B cell (primary cell): ENCODE data around the gene FATE1. TPM values are rescaled to one million over a fixed set of nuclear protein-coding genes. Genes with fewer than 3 reads are reported as not detected.
"Not testable (repeated sequence)": the region's sequence is repeated elsewhere in the genome, so short reads cannot be mapped to it uniquely, and the experiment has no call there.

Source experiments
- ATAC-seq: fragments of 200-7000 bp; cut with Tn5 transposase; one replicate; pipeline ENCODE4 v1.10.0; 2021; ENCODE audit warnings: low read depth, mild to moderate bottlenecking, moderate number of reproducible peaks, moderate library complexity
- CTCF ChIA-PET: fragments of 350-600 bp; sonication (Branson Sonifier 250); formaldehyde crosslinking; loops from one replicate; lab custom pipeline; 2021; ENCODE audit warnings: antibody characterized with exemption, inconsistent platforms; lab: Charles Lee
- POLR2A ChIA-PET: fragments of 350-600 bp; sonication (Branson Sonifier 250); formaldehyde crosslinking; loops from one replicate; lab custom pipeline; 2021; ENCODE audit warnings: antibody characterized with exemption; lab: Charles Lee
- DNase-seq: peaks from one replicate; pipeline ENCODE4 v3.0.0; 2013
- H2AFZ ChIP-seq: 2 replicates; pipeline ENCODE4 v1.6.1; 2012; ENCODE audit warnings: mild to moderate bottlenecking, low read depth, low read length; ENCODE audit not compliant: insufficient read depth, poor library complexity, severe bottlenecking
- H3K27ac ChIP-seq, 2 donors: 1 replicate in 1 of 2; 2 replicates in 1 of 2; pipeline ENCODE4 v1.5.1; 2012 to 2013; ENCODE audit warnings: low read length in 2 of 2, mild to moderate bottlenecking in 2 of 2, moderate library complexity in 1 of 2
- H3K27me3 ChIP-seq, 4 experiments: fragments of 200-600 bp in 1 of 4; sonication (generic) in 1 of 4; replicated peaks in 1 of 4; 1 replicate in 2 of 4; 2 replicates in 2 of 4; pipeline versions ENCODE4 v1.6.1 to v1.7.0; 2013 to 2016; ENCODE audit warnings: low read length in 3 of 4, mild to moderate bottlenecking in 2 of 4, mixed read lengths in 1 of 4, moderate library complexity in 1 of 4; ENCODE audit not compliant: insufficient read depth in 4 of 4, control insufficient read depth in 3 of 4; ENCODE audit errors: control extremely low read depth in 1 of 4
- H3K36me3 ChIP-seq, 2 experiments: replicated peaks in 1 of 2; 1 replicate in 1 of 2; 2 replicates in 1 of 2; pipeline versions ENCODE4 v1.6.1 to v1.7.1; 2013; ENCODE audit warnings: low read length in 1 of 2; ENCODE audit not compliant: insufficient read depth in 2 of 2, control insufficient read depth in 1 of 2; ENCODE audit errors: control extremely low read depth in 1 of 2, extremely low read depth in 1 of 2
- H3K4me1 ChIP-seq, 2 donors: fragments of 200-600 bp in 1 of 2; sonication (generic) in 1 of 2; 1 replicate in 1 of 2; 2 replicates in 1 of 2; pipeline versions ENCODE4 v1.5.1 to v1.6.1; 2013 to 2017; ENCODE audit warnings: low read length in 2 of 2; ENCODE audit not compliant: control insufficient read depth in 2 of 2, insufficient read depth in 2 of 2
- H3K4me2 ChIP-seq: replicated peaks from 2 replicates; pipeline ENCODE3; 2012; ENCODE audit warnings: mild to moderate bottlenecking, low read depth, low read length; ENCODE audit not compliant: poor library complexity, severe bottlenecking
- H3K4me3 ChIP-seq, 5 experiments: fragments of 200-600 bp in 1 of 5; sonication (generic) in 1 of 5; 1 replicate in 3 of 5; 2 replicates in 2 of 5; pipeline versions ENCODE4 v1.5.1 to v1.7.0; 2011 to 2016; ENCODE audit warnings: low read length in 4 of 5, mild to moderate bottlenecking in 4 of 5, low read depth in 2 of 5, control low read depth in 1 of 5, moderate library complexity in 1 of 5; ENCODE audit not compliant: insufficient read depth in 1 of 5; ENCODE audit errors: control extremely low read depth in 1 of 5, extremely low read depth in 1 of 5
- H3K79me2 ChIP-seq: fragments of 200-600 bp; sonication (generic); one replicate; pipeline ENCODE4 v1.6.0; 2016; ENCODE audit warnings: low read length; ENCODE audit not compliant: control insufficient read depth, insufficient read depth
- H3K9ac ChIP-seq: fragments of 200-600 bp; sonication (generic); 2 replicates; pipeline ENCODE4 v1.6.1; 2017; ENCODE audit warnings: mild to moderate bottlenecking, low read length, moderate library complexity
- H3K9me3 ChIP-seq, 3 donors: one replicate each; pipeline versions ENCODE4 v1.6.1 to v1.7.1; 2013; ENCODE audit warnings: low read length in 2 of 3; ENCODE audit not compliant: control insufficient read depth in 2 of 3, insufficient read depth in 1 of 3; ENCODE audit errors: control extremely low read depth in 1 of 3
- H4K20me1 ChIP-seq: 2 replicates; pipeline ENCODE4 v1.6.0; 2012; ENCODE audit warnings: mild to moderate bottlenecking, low read length; ENCODE audit not compliant: insufficient read depth, control insufficient read depth, poor library complexity, severe bottlenecking
- H3K27ac Mint-ChIP-seq: one replicate; pipeline ENCODE4 v1.8.0; 2021; ENCODE audit warnings: mixed read lengths
- H3K27me3 Mint-ChIP-seq: one replicate; pipeline ENCODE4 v1.8.0; 2021; ENCODE audit warnings: mixed read lengths
- H3K4me1 Mint-ChIP-seq: one replicate; pipeline ENCODE4 v1.8.0; 2021; ENCODE audit warnings: mixed read lengths
- H3K4me3 Mint-ChIP-seq: one replicate; pipeline ENCODE4 v1.8.0; 2021; ENCODE audit warnings: mixed read lengths
- H3K9me3 Mint-ChIP-seq: one replicate; pipeline ENCODE4 v1.8.0; 2022; ENCODE audit warnings: mixed read lengths; ENCODE audit not compliant: insufficient read depth
- EZH2 ChIP-seq: IDR thresholded peaks from 2 replicates; pipeline ENCODE4 v1.6.1; 2012; ENCODE audit warnings: borderline replicate concordance, low read depth, mild to moderate bottlenecking, moderate library complexity, low read length; ENCODE audit not compliant: insufficient read depth, poor library complexity, severe bottlenecking
- WGBS: methylation state at CpG from one replicate; pipeline ENCODE4 v1.1.5; 2013; ENCODE audit warnings: missing lambda C conversion rate; ENCODE audit not compliant: insufficient coverage; 5-methylcytosine and 5-hydroxymethylcytosine counted together
- intact Hi-C: fragments of 100-400 bp; cut with micrococcal nuclease; formaldehyde crosslinking; loops from one replicate; pipeline ENCODE4 v1.10.0; 2022
- polyA plus RNA-seq: library from polyadenylated mRNA; depleted of rRNA; stranded (reverse); fragments of >200 nt; gene quantifications from 2 replicates; pipeline ENCODE4 v1.2.3, GENCODE V29; 2012
- total RNA-seq, 2 donors: library from RNA; stranded (reverse); fragments of 120-200 nt in 1 of 2; gene quantifications; 1 replicate in 1 of 2; 2 replicates in 1 of 2; pipeline versions ENCODE4 v1.2.3 to v1.2.4, GENCODE V29; 2013 to 2022
- TF ChIP-seq, protein P1 (sequence below): fragments of 200-600 bp; IDR thresholded peaks from one replicate; pipeline ENCODE4 v1.8.0; 2022; ENCODE audit warnings: antibody characterized with exemption, mild to moderate bottlenecking

FATE1 gene
- total and polyA plus RNA-seq, 2 donors (not counting 1 experiment from before 2014, with no cell fraction given): not detected

DNA sequence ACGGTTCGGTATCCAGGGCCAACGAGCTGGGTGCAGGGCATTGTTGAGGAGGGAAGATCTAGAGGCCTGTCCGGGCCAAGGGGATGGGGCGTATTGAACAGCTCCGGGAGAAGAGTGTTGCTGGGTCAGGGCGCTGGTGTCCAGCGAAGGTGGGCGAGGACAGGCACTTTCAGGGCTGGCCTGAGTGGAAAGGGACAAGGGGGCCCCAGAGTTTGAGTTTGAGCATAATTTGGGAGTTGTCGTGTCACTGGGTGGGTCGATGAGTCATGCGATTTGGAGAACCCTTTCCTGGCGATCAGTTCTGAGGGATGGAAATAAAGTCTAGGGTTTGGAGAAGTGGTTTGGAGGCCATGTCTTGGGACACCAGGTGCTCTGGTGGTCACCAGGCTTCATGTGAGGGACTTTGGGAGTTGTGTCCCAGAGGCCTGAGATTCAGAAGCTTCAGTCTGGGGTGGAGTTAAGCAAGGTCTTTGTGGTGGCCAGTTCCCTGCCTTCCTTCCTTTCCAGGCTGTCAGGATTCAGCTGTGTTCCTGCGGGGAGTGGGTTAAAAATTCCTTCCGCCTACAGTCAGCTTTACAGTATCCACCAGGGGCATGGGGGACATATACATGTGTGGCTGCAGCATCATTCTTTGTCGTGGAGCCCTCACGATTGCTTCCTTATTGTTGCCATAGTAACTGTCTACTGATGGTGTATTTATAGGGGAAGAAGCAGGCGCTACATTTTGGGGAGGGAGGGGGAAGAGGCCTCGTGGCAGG is 20.1 kb upstream of the FATE1 start:
- Histone ChIP-seq H2AFZ (no peak overlapping the region), H3K9ac (no peak overlapping the region), H3K4me3 (no peak overlapping the region), H4K20me1 (no peaks in the 10 kb centered on the region), H3K27ac (no peak overlapping the region), H3K4me1 (no peaks in the 10 kb centered on the region), H3K36me3 (no peaks in the 10 kb centered on the region), H3K79me2 (no peaks in the 10 kb centered on the region), H3K9me3 (no peaks in the 10 kb centered on the region), H3K4me2 (no peak overlapping the region), H3K27me3 (no peaks in the 10 kb centered on the region)
- POLR2A ChIA-PET: no interaction called here
- intact Hi-C loops: no loop called here
- WGBS: 23% methylated on average over 12 of the region's 19 CpGs
- Mint-ChIP-seq H3K27me3 (peaks cover 16% of the 10 kb centered on the region), H3K4me3 (no peak overlapping the region), H3K4me1 (no peaks in the 10 kb centered on the region), H3K27ac (no peak overlapping the region), H3K9me3 (no peaks in the 10 kb centered on the region)
- CTCF ChIA-PET: no interaction called here
- ATAC-seq (no peak), DNase-seq (no peak)
- no peak for TF ChIP-seq EZH2
- TF ChIP-seq, protein P1, sequence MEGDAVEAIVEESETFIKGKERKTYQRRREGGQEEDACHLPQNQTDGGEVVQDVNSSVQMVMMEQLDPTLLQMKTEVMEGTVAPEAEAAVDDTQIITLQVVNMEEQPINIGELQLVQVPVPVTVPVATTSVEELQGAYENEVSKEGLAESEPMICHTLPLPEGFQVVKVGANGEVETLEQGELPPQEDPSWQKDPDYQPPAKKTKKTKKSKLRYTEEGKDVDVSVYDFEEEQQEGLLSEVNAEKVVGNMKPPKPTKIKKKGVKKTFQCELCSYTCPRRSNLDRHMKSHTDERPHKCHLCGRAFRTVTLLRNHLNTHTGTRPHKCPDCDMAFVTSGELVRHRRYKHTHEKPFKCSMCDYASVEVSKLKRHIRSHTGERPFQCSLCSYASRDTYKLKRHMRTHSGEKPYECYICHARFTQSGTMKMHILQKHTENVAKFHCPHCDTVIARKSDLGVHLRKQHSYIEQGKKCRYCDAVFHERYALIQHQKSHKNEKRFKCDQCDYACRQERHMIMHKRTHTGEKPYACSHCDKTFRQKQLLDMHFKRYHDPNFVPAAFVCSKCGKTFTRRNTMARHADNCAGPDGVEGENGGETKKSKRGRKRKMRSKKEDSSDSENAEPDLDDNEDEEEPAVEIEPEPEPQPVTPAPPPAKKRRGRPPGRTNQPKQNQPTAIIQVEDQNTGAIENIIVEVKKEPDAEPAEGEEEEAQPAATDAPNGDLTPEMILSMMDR: no peak

GRCh38 chrX:151697082-151697481 is 18.8 kb upstream of the FATE1 start:
- H3K4me1 ChIP-seq, H3K4me3 Mint-ChIP-seq, H3K4me1 Mint-ChIP-seq, H3K4me3 ChIP-seq, CTCF ChIA-PET, POLR2A ChIA-PET, H3K27me3 ChIP-seq, intact Hi-C loops, H3K4me2 ChIP-seq, H3K27ac ChIP-seq, H3K27ac Mint-ChIP-seq, H4K20me1 ChIP-seq, H3K9me3 Mint-ChIP-seq, H3K79me2 ChIP-seq, H2AFZ ChIP-seq, H3K36me3 ChIP-seq, H3K9me3 ChIP-seq, ATAC-seq, H3K9ac ChIP-seq, DNase-seq: not testable (repeated sequence)
- 86% methylated on average over 1 of the region's 8 CpGs for WGBS
- H3K27me3 Mint-ChIP-seq: peaks cover 16% of the 10 kb centered on the region
